Measurements from ENCODE around the gene DPY19L2. TPM values are rescaled to one million over a fixed set of nuclear protein-coding genes. Genes with fewer than 3 reads are reported as not detected.
A peak's percentile ranks its signal among the peaks of the same experiment; 100 is the strongest.
"Not testable (repeated sequence)": the region's sequence is repeated elsewhere in the genome, so short reads cannot be mapped to it uniquely, and the experiment has no call there.

Gene DPY19L2
- total RNA-seq, 1 experiment from 2014 or later = 4.9 TPM

GRCh38 chr12:63604985-63605384, 63.3 kb downstream of the DPY19L2 start:
- H3K4me2 ChIP-seq (ENCODE audit: insufficient read depth, insufficient read length, low read length); H2AFZ ChIP-seq (ENCODE audit: low read length); H3K9me3 Mint-ChIP-seq; H3K4me1 ChIP-seq (ENCODE audit: insufficient read depth, low read length); H2BK5ac ChIP-seq (ENCODE audit: insufficient read length, low read length); H3K9me3 ChIP-seq (ENCODE audit: control insufficient read depth, low read depth, low read length); H3K4me3 Mint-ChIP-seq; H4K91ac ChIP-seq (ENCODE audit: insufficient read length, low read depth, low read length); DNase-seq; H3K18ac ChIP-seq (ENCODE audit: insufficient read length, low read depth, low read length); H3K56ac ChIP-seq (ENCODE audit: insufficient read length, low read depth, low read length); H3K23me2 ChIP-seq (ENCODE audit: insufficient read length, low read depth, low read length, poor library complexity, severe bottlenecking); H3K79me2 ChIP-seq (ENCODE audit: insufficient read depth, low read length); H3K27me3 Mint-ChIP-seq (ENCODE audit: low read depth); H3K27ac ChIP-seq (ENCODE audit: insufficient read length, low read depth, low read length); H3K4me1 Mint-ChIP-seq; H2AK5ac ChIP-seq (ENCODE audit: insufficient read length, low read length); H3K23ac ChIP-seq (ENCODE audit: insufficient read length, low read depth, low read length); H2BK20ac ChIP-seq (ENCODE audit: low read depth, low read length, poor library complexity, severe bottlenecking); H3K36me3 Mint-ChIP-seq (ENCODE audit: insufficient read depth in 1 of 3, low read depth in 3 of 3); H3K4ac ChIP-seq (ENCODE audit: low read depth, low read length); H3K9ac ChIP-seq (ENCODE audit: extremely low read depth, insufficient read length, low read length); H3K79me1 ChIP-seq (ENCODE audit: insufficient read depth, low read depth, low read length, poor library complexity, severe bottlenecking); H2BK120ac ChIP-seq (ENCODE audit: low read depth, low read length, poor library complexity, severe bottlenecking); H3T11ph ChIP-seq (ENCODE audit: low read length); H3K27ac Mint-ChIP-seq; H4K8ac ChIP-seq (replicated peaks; ENCODE audit: insufficient read length, low read depth, low read length); H3K14ac ChIP-seq (ENCODE audit: insufficient read depth, low read length); H2BK12ac ChIP-seq (ENCODE audit: insufficient read length, low read depth, low read length); H4K20me1 ChIP-seq (ENCODE audit: control insufficient read depth, insufficient read depth, insufficient read length); H2BK15ac ChIP-seq (ENCODE audit: low read depth, low read length); H3K27me3 ChIP-seq (ENCODE audit: insufficient read depth, low read length); H4K5ac ChIP-seq (ENCODE audit: insufficient read length, low read depth, low read length): not testable (repeated sequence)
- WGBS (ENCODE audit: extremely low coverage, insufficient read length, low lambda C conversion rate) = no CpG with 5 or more reads among the region's 3 CpGs

GRCh38 chr12:63594828-63595227, 73.5 kb downstream of the DPY19L2 start:
- H4K20me1 ChIP-seq (ENCODE audit: control insufficient read depth, insufficient read depth, insufficient read length); H3K4me3 Mint-ChIP-seq; H2BK20ac ChIP-seq (ENCODE audit: low read depth, low read length, poor library complexity, severe bottlenecking); H2BK5ac ChIP-seq (ENCODE audit: insufficient read length, low read length); H3K27ac ChIP-seq (ENCODE audit: insufficient read length, low read depth, low read length); H3K23me2 ChIP-seq (ENCODE audit: insufficient read length, low read depth, low read length, poor library complexity, severe bottlenecking); H3K4ac ChIP-seq (ENCODE audit: low read depth, low read length); H3K9me3 Mint-ChIP-seq; H2BK12ac ChIP-seq (ENCODE audit: insufficient read length, low read depth, low read length); H3K56ac ChIP-seq (ENCODE audit: insufficient read length, low read depth, low read length); H3K14ac ChIP-seq (ENCODE audit: insufficient read depth, low read length); H3K23ac ChIP-seq (ENCODE audit: insufficient read length, low read depth, low read length); H3K27me3 ChIP-seq (ENCODE audit: insufficient read depth, low read length); H2BK120ac ChIP-seq (ENCODE audit: low read depth, low read length, poor library complexity, severe bottlenecking); H3K18ac ChIP-seq (ENCODE audit: insufficient read length, low read depth, low read length); DNase-seq; H3K27me3 Mint-ChIP-seq (ENCODE audit: low read depth); H2AK5ac ChIP-seq (ENCODE audit: insufficient read length, low read length); H3K4me1 ChIP-seq (ENCODE audit: insufficient read depth, low read length); H3T11ph ChIP-seq (ENCODE audit: low read length); H2BK15ac ChIP-seq (ENCODE audit: low read depth, low read length); H3K79me1 ChIP-seq (ENCODE audit: insufficient read depth, low read depth, low read length, poor library complexity, severe bottlenecking); H3K9me3 ChIP-seq (ENCODE audit: control insufficient read depth, low read depth, low read length); H3K36me3 Mint-ChIP-seq (ENCODE audit: insufficient read depth in 1 of 3, low read depth in 3 of 3); H3K4me1 Mint-ChIP-seq; H3K79me2 ChIP-seq (ENCODE audit: insufficient read depth, low read length); H3K4me2 ChIP-seq (ENCODE audit: insufficient read depth, insufficient read length, low read length); H3K9ac ChIP-seq (ENCODE audit: extremely low read depth, insufficient read length, low read length); H2AFZ ChIP-seq (ENCODE audit: low read length); H4K91ac ChIP-seq (ENCODE audit: insufficient read length, low read depth, low read length); H4K5ac ChIP-seq (ENCODE audit: insufficient read length, low read depth, low read length); H4K8ac ChIP-seq (replicated peaks; ENCODE audit: insufficient read length, low read depth, low read length): not testable (repeated sequence)
- WGBS (ENCODE audit: extremely low coverage, insufficient read length, low lambda C conversion rate) = no CpG with 5 or more reads among the region's 4 CpGs
- H3K27ac Mint-ChIP-seq = peak overlapping the region in 2 of 3 experiments; percentile 5 to 73; a peak in 1 of 7 replicates
